OCI-LY1 (cell line): ENCODE measurements around the gene ABTB2.

Experiments
- H2AFZ ChIP-seq: fragments of 200-600 bp; sonication (generic), shearing (Covaris generic); 2 replicates; pipeline ENCODE4 v1.6.0; 2014; ENCODE audit warnings: antibody characterized with exemption, mild to moderate bottlenecking, low read length
- H3F3A ChIP-seq: fragments of 200-600 bp; sonication (generic), shearing (Covaris generic); 2 replicates; pipeline ENCODE4 v1.6.0; 2014; ENCODE audit warnings: mild to moderate bottlenecking, antibody characterized with exemption, low read length, moderate library complexity; ENCODE audit not compliant: insufficient read depth
- H3K27ac ChIP-seq: fragments of 200-600 bp; sonication (generic); 2 replicates; pipeline ENCODE4 v1.5.1; 2014; ENCODE audit warnings: low read length, mixed run types, mild to moderate bottlenecking, low read depth; ENCODE audit not compliant: poor library complexity, severe bottlenecking
- H3K27me3 ChIP-seq: fragments of 200-600 bp; sonication (generic); 2 replicates; pipeline ENCODE4 v1.6.0; 2014; ENCODE audit warnings: antibody characterized with exemption, mild to moderate bottlenecking, low read length, moderate library complexity; ENCODE audit not compliant: insufficient read depth
- H3K36me3 ChIP-seq: fragments of 200-600 bp; sonication (generic); 2 replicates; pipeline ENCODE4 v1.6.1; 2014; ENCODE audit warnings: mild to moderate bottlenecking, antibody characterized with exemption, low read length, moderate library complexity, mixed read lengths; ENCODE audit not compliant: insufficient read depth
- H3K4me1 ChIP-seq: fragments of 200-600 bp; sonication (generic); 2 replicates; pipeline ENCODE4 v1.5.1; 2014; ENCODE audit warnings: mild to moderate bottlenecking, low read length, moderate library complexity; ENCODE audit not compliant: insufficient read depth, severe bottlenecking
- H3K4me2 ChIP-seq: fragments of 200-600 bp; sonication (generic), shearing (Covaris generic); 2 replicates; pipeline ENCODE4 v1.6.1; 2014; ENCODE audit warnings: low read length
- H3K4me3 ChIP-seq: fragments of 200-600 bp; sonication (generic); 2 replicates; pipeline ENCODE4 v1.5.1; 2014; ENCODE audit warnings: low read length, low read depth, mild to moderate bottlenecking, mixed read lengths; ENCODE audit not compliant: poor library complexity, severe bottlenecking
- H3K79me2 ChIP-seq: fragments of 200-600 bp; shearing (Covaris generic); 2 replicates; pipeline ENCODE4 v1.6.1; 2016; ENCODE audit warnings: mixed run types, low read length, mixed read lengths; ENCODE audit not compliant: insufficient read depth
- H3K9ac ChIP-seq: fragments of 200-600 bp; sonication (generic), shearing (Covaris generic); 2 replicates; pipeline ENCODE4 v1.6.1; 2014; ENCODE audit warnings: mild to moderate bottlenecking, low read length, mixed read lengths
- H3K9me2 ChIP-seq: fragments of 200-600 bp; sonication (generic), shearing (Covaris generic); 2 replicates; pipeline ENCODE4 v1.6.1; 2014; ENCODE audit warnings: low read depth, mild to moderate bottlenecking, low read length, mixed read lengths
- H3K9me3 ChIP-seq: fragments of 200-600 bp; shearing (Covaris generic); 2 replicates; pipeline ENCODE4 v1.6.1; 2014; ENCODE audit warnings: low read length, mixed read lengths
- H4K20me1 ChIP-seq: fragments of 200-600 bp; sonication (generic), shearing (Covaris generic); 2 replicates; pipeline ENCODE4 v1.6.0; 2016; ENCODE audit warnings: mild to moderate bottlenecking, low read length; ENCODE audit not compliant: insufficient read depth
- CTCF ChIP-seq: fragments of 200-600 bp; sonication (generic), shearing (Covaris generic); IDR thresholded peaks from 2 replicates; pipeline ENCODE4 v1.5.1; 2017; ENCODE audit warnings: mild to moderate bottlenecking, antibody characterized with exemption, low read length, moderate library complexity, mixed read lengths
- EZH2 ChIP-seq: fragments of 200-600 bp; sonication (generic), shearing (Covaris generic); IDR thresholded peaks from 2 replicates; pipeline ENCODE4 v1.8.0; 2017; ENCODE audit warnings: borderline replicate concordance, mixed run types, mild to moderate bottlenecking, antibody characterized with exemption, low read length, moderate library complexity, mixed read lengths

The ABTB2 gene

DNA sequence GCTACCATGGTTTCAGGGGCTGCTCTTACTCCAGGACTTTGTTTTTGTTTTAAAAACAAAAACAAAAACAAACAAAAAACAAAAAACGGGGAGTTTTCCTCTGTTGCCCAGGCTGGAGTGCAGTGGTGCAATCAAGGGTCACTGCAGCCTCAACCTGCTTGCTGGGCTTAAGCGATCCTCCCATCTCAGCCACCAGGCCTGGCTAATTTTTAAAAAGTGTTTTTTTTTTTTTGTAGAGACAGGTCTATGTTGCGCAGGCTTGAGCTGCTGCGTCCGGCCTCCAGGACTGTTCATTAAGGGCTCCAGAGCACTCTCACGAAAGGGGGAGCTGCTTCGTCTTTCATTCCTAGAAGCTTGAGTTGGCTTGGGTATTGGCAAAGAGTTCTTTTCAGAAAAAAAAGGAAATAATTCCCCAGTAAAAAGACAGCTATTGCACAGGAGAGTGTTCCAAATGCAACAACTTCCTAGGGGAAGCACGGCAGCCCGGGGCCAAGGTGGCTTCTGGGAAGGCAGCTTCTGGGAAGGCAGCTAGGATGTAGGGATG is 173.9 kb downstream of the ABTB2 start:
- no peaks in the 10 kb centered on the region for H3K36me3 ChIP-seq
- no peak overlapping the region for H3K4me2 ChIP-seq
- H3K4me1 ChIP-seq: no peaks in the 10 kb centered on the region
- TF ChIP-seq CTCF: no peak
- TF ChIP-seq EZH2: no peak
- H3K27ac ChIP-seq: no peak overlapping the region
- H3K9me2 ChIP-seq: no peaks in the 10 kb centered on the region
- H3F3A ChIP-seq: no peaks in the 10 kb centered on the region
- H3K9ac ChIP-seq: no peak overlapping the region
- no peaks in the 10 kb centered on the region for H4K20me1 ChIP-seq
- no peak overlapping the region for H3K4me3 ChIP-seq
- H3K27me3 ChIP-seq: no peaks in the 10 kb centered on the region
- H3K79me2 ChIP-seq: no peaks in the 10 kb centered on the region
- no peak overlapping the region for H2AFZ ChIP-seq
- H3K9me3 ChIP-seq: no peaks in the 10 kb centered on the region

DNA sequence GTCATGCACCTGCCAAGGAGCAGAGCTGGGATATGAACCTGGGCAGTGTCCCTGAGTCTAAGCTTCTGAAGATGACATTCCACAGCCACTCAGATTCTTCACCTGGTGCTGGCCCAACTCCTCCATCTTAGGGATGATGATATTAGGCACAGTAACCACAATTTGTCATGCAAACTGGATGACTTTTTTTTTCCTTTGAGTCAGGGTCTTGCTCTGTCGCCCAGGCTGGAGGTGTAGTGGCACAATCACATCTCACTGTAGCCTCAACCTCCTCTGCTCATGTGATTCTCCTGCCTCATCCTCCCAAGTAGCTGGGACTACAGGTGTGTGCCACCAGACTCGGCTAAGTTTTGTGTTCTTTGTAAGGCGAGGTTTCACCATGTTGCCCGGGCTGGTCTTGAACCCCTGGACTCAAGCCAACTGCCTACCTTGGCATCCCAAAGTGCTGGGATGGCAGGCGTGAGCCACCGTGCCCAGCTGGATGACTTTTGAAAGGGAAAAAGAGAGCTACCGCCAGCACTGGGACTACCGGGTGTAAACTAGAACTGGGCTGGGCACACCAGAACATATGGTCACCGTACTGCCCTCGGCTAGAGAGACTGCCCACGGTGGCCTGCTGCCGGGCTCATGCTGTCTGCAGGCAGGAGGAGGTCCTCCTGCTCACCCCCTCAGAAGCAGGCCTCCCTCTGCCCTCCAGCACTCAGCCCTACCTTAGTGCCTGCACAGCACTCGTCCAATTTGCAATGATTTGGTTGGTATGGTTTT is 174.7 kb downstream of the ABTB2 start:
- Histone ChIP-seq H2AFZ (no peak overlapping the region), H3K36me3 (no peaks in the 10 kb centered on the region), H3F3A (no peaks in the 10 kb centered on the region), H3K27ac (no peak overlapping the region), H4K20me1 (no peaks in the 10 kb centered on the region), H3K4me3 (no peak overlapping the region), H3K79me2 (no peaks in the 10 kb centered on the region), H3K9me2 (no peaks in the 10 kb centered on the region), H3K27me3 (no peaks in the 10 kb centered on the region), H3K4me2 (no peak overlapping the region), H3K9ac (no peak overlapping the region), H3K4me1 (no peaks in the 10 kb centered on the region), H3K9me3 (no peaks in the 10 kb centered on the region)
- TF ChIP-seq EZH2 (no peak), CTCF (no peak)

DNA sequence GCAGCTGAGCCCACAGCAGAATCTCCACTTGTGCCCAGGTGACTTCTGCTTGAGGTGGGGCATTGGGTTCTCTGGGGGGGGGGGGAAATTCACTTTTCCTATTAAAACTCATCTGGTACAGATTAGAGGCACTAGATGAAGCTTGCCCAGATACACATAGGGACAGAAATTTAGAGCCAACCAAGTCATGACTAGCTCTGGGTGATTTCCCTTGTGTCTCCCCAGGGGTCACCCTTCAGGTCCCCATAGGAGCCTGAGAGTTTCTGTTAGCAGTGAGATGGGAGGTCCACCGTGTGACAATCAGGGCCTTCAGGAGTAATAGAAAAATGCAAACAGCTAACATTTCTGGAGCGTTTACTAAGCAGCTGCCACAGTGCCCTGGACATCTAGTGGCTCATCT is 175.4 kb downstream of the ABTB2 start:
- Histone ChIP-seq H3K27ac (no peak overlapping the region), H3K27me3 (no peaks in the 10 kb centered on the region), H3K4me1 (no peaks in the 10 kb centered on the region), H4K20me1 (no peaks in the 10 kb centered on the region), H3K36me3 (no peaks in the 10 kb centered on the region), H3K9me2 (no peaks in the 10 kb centered on the region), H3K79me2 (no peaks in the 10 kb centered on the region), H3K9ac (no peak overlapping the region), H3K9me3 (no peaks in the 10 kb centered on the region), H3K4me3 (no peak overlapping the region), H3K4me2 (no peak overlapping the region), H3F3A (no peaks in the 10 kb centered on the region), H2AFZ (no peak overlapping the region)
- TF ChIP-seq EZH2 (no peak), CTCF (no peak)
